ENCODE measurements around the gene GABBR2.

The GABBR2 gene

DNA sequence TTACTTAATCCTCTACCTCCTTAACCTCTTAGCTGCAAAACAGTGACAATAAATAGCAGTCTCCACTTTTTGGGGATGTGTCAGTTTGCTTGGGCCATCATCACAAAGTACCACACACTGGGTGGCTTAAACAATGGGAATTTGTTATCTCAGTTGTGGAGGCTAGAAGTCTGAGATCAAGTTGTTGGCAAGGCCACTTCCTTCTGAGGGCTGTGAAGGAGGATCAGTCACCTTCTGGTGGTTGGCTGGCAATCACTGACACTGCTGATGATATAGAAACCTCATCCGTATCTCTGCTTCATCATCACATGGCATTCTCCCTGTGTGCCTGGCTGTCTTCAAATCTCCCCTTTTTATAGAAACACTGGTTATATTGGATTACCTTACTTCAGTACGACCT is 266.2 kb downstream of the GABBR2 start:
- no peaks in the 10 kb centered on the region for H3K4me1 ChIP-seq (ENCODE audit: control insufficient read depth, low read length)

DNA sequence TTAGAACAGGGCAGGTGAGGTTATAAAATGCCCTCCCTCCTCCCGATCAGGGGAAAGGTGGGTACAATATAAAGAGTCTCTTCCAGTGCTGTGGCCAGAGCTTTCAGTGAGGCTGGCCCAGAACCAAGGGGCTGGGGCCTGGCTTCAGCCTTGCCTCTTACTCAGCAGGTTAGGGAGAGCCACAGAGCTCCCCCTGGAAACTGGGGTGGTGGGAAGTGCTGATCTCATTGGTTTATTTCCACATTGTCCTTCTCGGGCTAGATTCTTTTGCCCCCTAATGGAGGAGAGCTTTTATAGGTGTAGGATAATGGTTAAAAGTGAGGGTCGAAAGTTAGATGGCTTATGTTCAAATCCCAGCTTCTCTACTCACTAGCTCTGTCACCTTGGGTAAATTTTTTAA is 266.6 kb downstream of the GABBR2 start:
- Histone ChIP-seq H3K9me2 (replicated peaks; ENCODE audit: control insufficient read depth, low read length) (no peaks in the 10 kb centered on the region), H3K79me2 (ENCODE audit: control insufficient read depth, low read length) (no peaks in the 10 kb centered on the region), H3K4me2 (ENCODE audit: low read length) (no peak overlapping the region), H3K27ac (ENCODE audit: low read depth, low read length) (no peak overlapping the region), H3F3A (ENCODE audit: control insufficient read depth, insufficient read depth) (no peaks in the 10 kb centered on the region), H3K27me3 (ENCODE audit: control insufficient read depth, low read length) (peaks cover 11% of the 10 kb centered on the region; the same call in 1 of the 2 replicates), H3K36me3 (ENCODE audit: control insufficient read depth, low read length) (no peaks in the 10 kb centered on the region), H4K20me1 (ENCODE audit: control insufficient read depth, insufficient read depth, low read depth, low read length) (no peaks in the 10 kb centered on the region), H3K9me3 (ENCODE audit: control insufficient read depth, insufficient read depth, low read length) (no peaks in the 10 kb centered on the region), H3K4me1 (ENCODE audit: control insufficient read depth, low read length) (no peaks in the 10 kb centered on the region), H3K4me3 (ENCODE audit: low read length) (no peak overlapping the region)
- TF ChIP-seq EZH2phosphoT487 (IDR thresholded peaks at IDR 0.05; ENCODE audit: borderline replicate concordance, low read length), result no peak
- TF ChIP-seq, protein P1, sequence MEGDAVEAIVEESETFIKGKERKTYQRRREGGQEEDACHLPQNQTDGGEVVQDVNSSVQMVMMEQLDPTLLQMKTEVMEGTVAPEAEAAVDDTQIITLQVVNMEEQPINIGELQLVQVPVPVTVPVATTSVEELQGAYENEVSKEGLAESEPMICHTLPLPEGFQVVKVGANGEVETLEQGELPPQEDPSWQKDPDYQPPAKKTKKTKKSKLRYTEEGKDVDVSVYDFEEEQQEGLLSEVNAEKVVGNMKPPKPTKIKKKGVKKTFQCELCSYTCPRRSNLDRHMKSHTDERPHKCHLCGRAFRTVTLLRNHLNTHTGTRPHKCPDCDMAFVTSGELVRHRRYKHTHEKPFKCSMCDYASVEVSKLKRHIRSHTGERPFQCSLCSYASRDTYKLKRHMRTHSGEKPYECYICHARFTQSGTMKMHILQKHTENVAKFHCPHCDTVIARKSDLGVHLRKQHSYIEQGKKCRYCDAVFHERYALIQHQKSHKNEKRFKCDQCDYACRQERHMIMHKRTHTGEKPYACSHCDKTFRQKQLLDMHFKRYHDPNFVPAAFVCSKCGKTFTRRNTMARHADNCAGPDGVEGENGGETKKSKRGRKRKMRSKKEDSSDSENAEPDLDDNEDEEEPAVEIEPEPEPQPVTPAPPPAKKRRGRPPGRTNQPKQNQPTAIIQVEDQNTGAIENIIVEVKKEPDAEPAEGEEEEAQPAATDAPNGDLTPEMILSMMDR (IDR thresholded peaks at IDR 0.05; ENCODE audit: low read depth, low read length, poor library complexity, severe bottlenecking), result no peak

More for the DNA sequence above, 266.2 kb downstream of the GABBR2 start:
- H3K36me3 ChIP-seq (ENCODE audit: control insufficient read depth, low read length), result no peaks in the 10 kb centered on the region
- no peaks in the 10 kb centered on the region for H3K9me3 ChIP-seq (ENCODE audit: control insufficient read depth, insufficient read depth, low read length)
- H3K27me3 ChIP-seq (ENCODE audit: control insufficient read depth, low read length), result peaks cover 11% of the 10 kb centered on the region; the same call in 1 of the 2 replicates
- H3F3A ChIP-seq (ENCODE audit: control insufficient read depth, insufficient read depth), result no peaks in the 10 kb centered on the region
- no peak overlapping the region for H3K4me2 ChIP-seq (ENCODE audit: low read length)
- no peak overlapping the region for H3K4me3 ChIP-seq (ENCODE audit: low read length)
- no peaks in the 10 kb centered on the region for H4K20me1 ChIP-seq (ENCODE audit: control insufficient read depth, insufficient read depth, low read depth, low read length)
- H3K79me2 ChIP-seq (ENCODE audit: control insufficient read depth, low read length), result no peaks in the 10 kb centered on the region
- TF ChIP-seq EZH2phosphoT487 (IDR thresholded peaks at IDR 0.05; ENCODE audit: borderline replicate concordance, low read length), result no peak
- no peaks in the 10 kb centered on the region for H3K9me2 ChIP-seq (replicated peaks; ENCODE audit: control insufficient read depth, low read length)
- no peak overlapping the region for H3K27ac ChIP-seq (ENCODE audit: low read depth, low read length)

DNA sequence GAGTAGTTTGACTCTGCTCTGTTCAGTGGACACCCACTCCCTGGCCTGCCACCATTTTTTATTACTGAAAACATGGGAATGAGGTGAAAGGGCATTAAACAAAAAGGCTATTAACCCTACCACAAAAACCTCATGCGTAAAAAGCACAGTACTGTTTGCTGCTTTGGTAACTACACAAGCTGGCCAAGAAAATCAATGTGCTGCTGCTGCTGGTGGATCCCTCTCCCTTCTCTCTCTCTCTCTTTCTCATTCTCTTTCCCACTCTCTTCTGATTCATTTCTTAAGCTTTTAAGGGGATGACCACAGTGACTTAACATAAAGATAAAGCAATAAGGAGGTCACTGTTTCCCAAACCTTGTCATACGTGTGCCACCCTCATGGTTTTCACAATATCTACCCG is 270.1 kb downstream of the GABBR2 start:
- H3K4me3 ChIP-seq (ENCODE audit: low read length), result no peak overlapping the region
- TF ChIP-seq, protein P1 (IDR thresholded peaks at IDR 0.05; ENCODE audit: low read depth, low read length, poor library complexity, severe bottlenecking), result no peak
- TF ChIP-seq EZH2phosphoT487 (IDR thresholded peaks at IDR 0.05; ENCODE audit: borderline replicate concordance, low read length), result no peak
- no peak overlapping the region for H3K4me2 ChIP-seq (ENCODE audit: low read length)
- no peaks in the 10 kb centered on the region for H3K9me2 ChIP-seq (replicated peaks; ENCODE audit: control insufficient read depth, low read length)
- no peaks in the 10 kb centered on the region for H3K36me3 ChIP-seq (ENCODE audit: control insufficient read depth, low read length)
- no peaks in the 10 kb centered on the region for H3K79me2 ChIP-seq (ENCODE audit: control insufficient read depth, low read length)
- H3K27ac ChIP-seq (ENCODE audit: low read depth, low read length), result no peak overlapping the region
- H3F3A ChIP-seq (ENCODE audit: control insufficient read depth, insufficient read depth), result no peaks in the 10 kb centered on the region
- peaks cover 9% of the 10 kb centered on the region; the same call in 1 of the 2 replicates for H3K27me3 ChIP-seq (ENCODE audit: control insufficient read depth, low read length)
- no peaks in the 10 kb centered on the region for H3K4me1 ChIP-seq (ENCODE audit: control insufficient read depth, low read length)
- no peaks in the 10 kb centered on the region for H4K20me1 ChIP-seq (ENCODE audit: control insufficient read depth, insufficient read depth, low read depth, low read length)
- no peaks in the 10 kb centered on the region for H3K9me3 ChIP-seq (ENCODE audit: control insufficient read depth, insufficient read depth, low read length)

DNA sequence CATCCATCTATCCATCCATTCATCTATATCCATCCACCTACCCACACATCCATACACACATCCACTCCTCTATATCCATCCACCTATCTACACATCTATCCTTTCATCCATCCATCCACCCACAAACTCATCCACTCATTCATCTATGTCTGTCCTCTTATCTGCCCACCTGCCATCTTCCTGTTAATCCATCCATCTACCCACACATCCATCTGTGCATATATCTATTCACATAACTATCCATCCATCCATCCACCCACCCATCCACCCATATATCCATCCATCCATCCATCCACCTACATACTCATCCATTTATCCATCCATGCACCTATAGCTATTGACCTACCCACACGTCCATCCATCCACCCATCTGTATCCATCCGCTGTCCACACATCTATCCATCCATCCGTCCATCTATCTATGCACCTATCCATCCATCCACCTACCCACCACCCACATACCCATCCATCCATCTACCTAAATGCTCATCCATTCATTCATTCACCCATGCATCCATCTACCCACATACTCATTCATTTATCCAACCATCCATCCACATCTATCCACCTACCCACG is 271.2 kb downstream of the GABBR2 start:
- Histone ChIP-seq H4K20me1 (ENCODE audit: control insufficient read depth, insufficient read depth, low read depth, low read length) (no peaks in the 10 kb centered on the region), H3K9me2 (replicated peaks; ENCODE audit: control insufficient read depth, low read length) (no peaks in the 10 kb centered on the region), H3K4me3 (ENCODE audit: low read length) (no peak overlapping the region), H3K27ac (ENCODE audit: low read depth, low read length) (no peak overlapping the region), H3K9me3 (ENCODE audit: control insufficient read depth, insufficient read depth, low read length) (no peaks in the 10 kb centered on the region), H3K27me3 (ENCODE audit: control insufficient read depth, low read length) (peaks cover 3% of the 10 kb centered on the region; the same call in 1 of the 2 replicates), H3K4me1 (ENCODE audit: control insufficient read depth, low read length) (no peaks in the 10 kb centered on the region), H3K79me2 (ENCODE audit: control insufficient read depth, low read length) (no peaks in the 10 kb centered on the region), H3K36me3 (ENCODE audit: control insufficient read depth, low read length) (no peaks in the 10 kb centered on the region), H3F3A (ENCODE audit: control insufficient read depth, insufficient read depth) (no peaks in the 10 kb centered on the region), H3K4me2 (ENCODE audit: low read length) (no peak overlapping the region)
- TF ChIP-seq, protein P1 (IDR thresholded peaks at IDR 0.05; ENCODE audit: low read depth, low read length, poor library complexity, severe bottlenecking), result no peak
- TF ChIP-seq EZH2phosphoT487 (IDR thresholded peaks at IDR 0.05; ENCODE audit: borderline replicate concordance, low read length), result no peak
